Activated CD4-positive, alpha-beta T cell treated with anti-CD3 and anti-CD28 coated beads for 36 hours (primary cell): Measurements from ENCODE around the gene STAM2. TPM values are rescaled to one million over a fixed set of nuclear protein-coding genes. Genes with fewer than 3 reads are reported as not detected.

Experiments
- ATAC-seq: fragments of 200-7000 bp; cut with Tn5 transposase; one replicate; pipeline ENCODE4 v1.10.0; 2021; ENCODE audit warnings: mild to moderate bottlenecking, moderate library complexity
- CTCF ChIA-PET: fragments of 350-600 bp; sonication (Branson Sonifier 250); formaldehyde crosslinking; loops from one replicate; lab custom pipeline; 2021; ENCODE audit warnings: antibody characterized with exemption; lab: Charles Lee
- POLR2A ChIA-PET: fragments of 350-600 bp; sonication (Branson Sonifier 250); formaldehyde crosslinking; loops from one replicate; lab custom pipeline; 2021; ENCODE audit warnings: antibody characterized with exemption, inconsistent platforms; lab: Charles Lee
- DNase-seq: peaks from one replicate; pipeline ENCODE4 v3.0.0-alpha.2; 2020
- H3K27ac Mint-ChIP-seq: one replicate; pipeline ENCODE4 v1.8.0; 2021; ENCODE audit warnings: mixed read lengths
- H3K27me3 Mint-ChIP-seq: one replicate; pipeline ENCODE4 v1.8.0; 2021; ENCODE audit warnings: mixed read lengths
- H3K36me3 Mint-ChIP-seq: one replicate; pipeline ENCODE4 v1.8.0; 2021; ENCODE audit warnings: low read depth, mixed read lengths
- H3K4me1 Mint-ChIP-seq: one replicate; pipeline ENCODE4 v1.8.0; 2021; ENCODE audit warnings: mixed read lengths
- H3K4me3 Mint-ChIP-seq: one replicate; pipeline ENCODE4 v1.8.0; 2021; ENCODE audit warnings: mild to moderate bottlenecking, moderate library complexity, mixed read lengths
- H3K9me3 Mint-ChIP-seq: one replicate; pipeline ENCODE4 v1.8.0; 2021; ENCODE audit warnings: low read depth, mixed read lengths
- intact Hi-C, 2 experiments: fragments of 100-400 bp; cut with DNase I in 1 of 2; cut with micrococcal nuclease in 1 of 2; formaldehyde crosslinking; loops; one replicate each; pipeline versions ENCODE4 v1.14.2 to v1.15.1; 2022 to 2024; cut with DNase I, micrococcal nuclease
- total RNA-seq, 2 experiments: library from RNA; stranded (reverse); gene quantifications; one replicate each; pipeline ENCODE4 v1.2.3, GENCODE V29; 2021

STAM2 gene
- total RNA-seq, 2 experiments from 2014 or later, result 14.9 to 18.5 TPM

GRCh38 chr2:152068226-152068625 lies 107.3 kb downstream of the STAM2 start:
- intact Hi-C loops, result no loop called here
- no peaks in the 10 kb centered on the region for H3K9me3 Mint-ChIP-seq
- H3K4me1 Mint-ChIP-seq, result no peaks in the 10 kb centered on the region
- no peaks in the 10 kb centered on the region for H3K36me3 Mint-ChIP-seq
- no peak overlapping the region for H3K4me3 Mint-ChIP-seq
- ChIA-PET POLR2A (no interaction called here), CTCF (interaction anchor here (1.2 kb wide), 1 partner anchor 20 kb away, joined by 5 read pairs; no protein-coding TSS in a partner anchor)
- no peak for DNase-seq
- peaks cover 5% of the 10 kb centered on the region for H3K27me3 Mint-ChIP-seq
- ATAC-seq, result no peak
- H3K27ac Mint-ChIP-seq, result no peak overlapping the region

GRCh38 chr2:152067823-152068222 lies 107.7 kb downstream of the STAM2 start:
- ChIA-PET POLR2A (no interaction called here), CTCF (interaction anchor here (0.6 kb wide), 1 partner anchor 20 kb away, joined by 3 read pairs; no protein-coding TSS in a partner anchor)
- H3K36me3 Mint-ChIP-seq, result no peaks in the 10 kb centered on the region
- H3K27ac Mint-ChIP-seq, result no peak overlapping the region
- DNase-seq (no peak), ATAC-seq (no peak)
- H3K9me3 Mint-ChIP-seq, result no peaks in the 10 kb centered on the region
- H3K4me3 Mint-ChIP-seq, result no peak overlapping the region
- no peaks in the 10 kb centered on the region for H3K4me1 Mint-ChIP-seq
- intact Hi-C loops, result no loop called here
- peaks cover 5% of the 10 kb centered on the region for H3K27me3 Mint-ChIP-seq

Other genes starting within 250 kb of the STAM2 start
- under 1 TPM; 0.26 to 0.37 TPM for gene CACNB4, start 76.7 kb downstream of the STAM2 start, total RNA-seq
- 1 to 10 TPM; 3.0 to 3.3 TPM for gene FMNL2, start 159.4 kb upstream of the STAM2 start, total RNA-seq